G401 (cell line): ENCODE results near the gene CAPN5. TPM values are rescaled to one million over a fixed set of nuclear protein-coding genes. Genes with fewer than 3 reads are reported as not detected.

Experiments used
- DNase-seq: peaks from one replicate; pipeline ENCODE4 v3.0.0-alpha.2; 2015; ENCODE audit warnings: low spot score
- in situ Hi-C: cut with HindIII; loops from 2 replicates; pipeline ENCODE4 v1.10.0; 2016; ENCODE audit warnings: low sequenced_read_pairs, mixed read lengths
- total RNA-seq: library from RNA; depleted of rRNA; stranded (reverse); fragments of >200 nt; shearing (Covaris generic); gene quantifications from 2 replicates; pipeline ENCODE4 v1.2.3, GENCODE V29; 2014

The CAPN5 gene
- total RNA-seq, 1 experiment from 2014 or later = 5.6 TPM

GRCh38 chr11:77108436-77108835, 41.7 kb downstream of the CAPN5 start:
- DNase-seq = no peak
- in situ Hi-C loops = no loop called here

- in situ Hi-C loops = no loop called here
- DNase-seq = no peak
Measured at GRCh38 chr11:77109236-77110019, 42.7 kb downstream of the CAPN5 start.

GRCh38 chr11:77110836-77111235, 44.1 kb downstream of the CAPN5 start:
- no peak for DNase-seq
- in situ Hi-C loops = no loop called here

GRCh38 chr11:77111277-77111676, 44.5 kb downstream of the CAPN5 start:
- in situ Hi-C loops = no loop called here
- DNase-seq = no peak

GRCh38 chr11:77111946-77112345, 45.2 kb downstream of the CAPN5 start:
- no peak for DNase-seq
- in situ Hi-C loops = no loop called here

- in situ Hi-C loops = no loop called here
Measured at GRCh38 chr11:77112641-77113381, 46.0 kb downstream of the CAPN5 start.

GRCh38 chr11:77113382-77114088, 46.8 kb downstream of the CAPN5 start:
- peak; percentile 49 for DNase-seq
- in situ Hi-C loops = no loop called here

More at GRCh38 chr11:77112641-77113381, 46.0 kb downstream of the CAPN5 start:
- DNase-seq = no peak

- in situ Hi-C loops = no loop called here
- DNase-seq = no peak
Measured at GRCh38 chr11:77114089-77114463, 47.3 kb downstream of the CAPN5 start.

- DNase-seq = no peak
- in situ Hi-C loops = no loop called here
Measured at GRCh38 chr11:77115181-77115611, 48.4 kb downstream of the CAPN5 start.

- no peak for DNase-seq
- in situ Hi-C loops = no loop called here
Measured at GRCh38 chr11:77115956-77116355, 49.2 kb downstream of the CAPN5 start.

GRCh38 chr11:77117492-77117891, 50.7 kb downstream of the CAPN5 start:
- in situ Hi-C loops = no loop called here
- DNase-seq = no peak

- in situ Hi-C loops = no loop called here
Measured at GRCh38 chr11:77118086-77118485, 51.3 kb downstream of the CAPN5 start.

GRCh38 chr11:77118971-77119370, 52.2 kb downstream of the CAPN5 start:
- no peak for DNase-seq
- in situ Hi-C loops = no loop called here

More at GRCh38 chr11:77118086-77118485, 51.3 kb downstream of the CAPN5 start:
- no peak for DNase-seq

GRCh38 chr11:77119531-77119936, 52.8 kb downstream of the CAPN5 start:
- in situ Hi-C loops = no loop called here
- no peak for DNase-seq

- no peak for DNase-seq
- in situ Hi-C loops = no loop called here
Measured at GRCh38 chr11:77120571-77120970, 53.8 kb downstream of the CAPN5 start.

GRCh38 chr11:77121096-77121640, 54.4 kb downstream of the CAPN5 start:
- DNase-seq = no peak
- in situ Hi-C loops = no loop called here

GRCh38 chr11:77121876-77122575, 55.3 kb downstream of the CAPN5 start:
- in situ Hi-C loops = no loop called here
- no peak for DNase-seq

GRCh38 chr11:77122576-77123212, 55.9 kb downstream of the CAPN5 start:
- in situ Hi-C loops = no loop called here

GRCh38 chr11:77123591-77123990, 56.8 kb downstream of the CAPN5 start:
- in situ Hi-C loops = no loop called here
- no peak for DNase-seq

More at GRCh38 chr11:77122576-77123212, 55.9 kb downstream of the CAPN5 start:
- no peak for DNase-seq
